Measurements from ENCODE around the gene BAZ2B. TPM values are rescaled to one million over a fixed set of nuclear protein-coding genes. Genes with fewer than 3 reads are reported as not detected.

Gene BAZ2B
- total and polyA plus RNA-seq, 9 of the 15 experiments (the other 6 are each of a cell fraction or from before 2014, with no cell fraction given), result 7.5 to 38.6 (median 19.8) TPM

DNA sequence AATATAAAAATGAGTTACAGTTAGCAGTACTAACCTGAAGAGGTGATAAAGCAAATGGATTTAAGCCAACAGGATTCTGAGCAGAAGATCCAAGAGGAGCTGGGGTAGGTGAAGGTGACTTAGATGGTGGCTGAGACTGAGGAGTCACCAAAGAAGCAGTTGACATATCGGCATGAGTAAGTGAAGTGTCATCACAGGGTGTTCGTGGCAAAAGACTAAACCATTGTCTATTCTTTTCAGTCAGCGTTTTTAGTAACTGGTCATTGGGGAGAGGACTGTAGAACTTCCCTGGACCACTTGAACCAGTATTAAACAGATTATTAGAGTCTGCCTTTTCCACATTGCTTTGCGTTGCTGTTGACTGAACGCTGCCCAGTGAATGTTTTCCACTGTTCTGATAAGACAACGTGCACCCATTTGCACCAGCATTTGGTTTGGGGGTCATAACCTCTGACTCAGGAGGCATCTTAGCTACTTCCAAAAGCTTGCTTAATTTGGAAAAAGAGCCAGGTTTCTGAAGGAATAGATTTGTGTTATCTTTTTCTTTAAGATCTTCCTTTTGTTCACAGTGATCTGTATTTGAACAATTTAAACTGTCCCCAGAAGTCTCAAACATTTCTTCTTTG lies 266.6 kb downstream of the BAZ2B start:
- Histone ChIP-seq H3K4me3 (no peak overlapping the region), H2AFZ (ENCODE audit: low read depth, low read length) (0 out of 2 replicates have a peak overlapping the region, but pooled peaks have one; percentile 16), H3K9me1 (ENCODE audit: control insufficient read depth, insufficient read depth, low read length) (no peaks in the 10 kb centered on the region), H3K9me3 (replicated peaks; ENCODE audit: control insufficient read depth, insufficient read depth, low read depth, low read length) (no peaks in the 10 kb centered on the region), H3K4me2 (ENCODE audit: insufficient read depth, low read length) (peak overlapping the region; percentile 1; the same call in 1 of the 2 replicates), H3K9ac (ENCODE audit: insufficient read depth in 1 of 2, low read depth in 2 of 2, low read length in 2 of 2) (no peak overlapping the region), H3K27me3 (ENCODE audit: control insufficient read depth in 2 of 2, insufficient read depth in 2 of 2, low read length in 2 of 2) (no peaks in the 10 kb centered on the region), H3K27ac (ENCODE audit: extremely low read depth, low read depth, low read length) (no peak overlapping the region), H3K79me2 (ENCODE audit: control insufficient read depth, insufficient read depth, low read length) (no peaks in the 10 kb centered on the region), H4K20me1 (replicated peaks; ENCODE audit: control insufficient read depth, insufficient read depth, low read length) (no peaks in the 10 kb centered on the region), H3K4me1 (replicated peaks in 1 of 2; ENCODE audit: control insufficient read depth in 2 of 2, insufficient read depth in 2 of 2, low read length in 2 of 2) (peaks cover 0 to 7% of the 10 kb centered on the region in 2 experiments; a peak in 2 of 5 replicates), H3K36me3 (ENCODE audit: control insufficient read depth, insufficient read depth, low read length) (peaks cover 3% of the 10 kb centered on the region; the same call in 1 of the 3 replicates)
- in situ Hi-C loops (cut with MboI) (no loop called here), intact Hi-C loops (cut with micrococcal nuclease) (no loop called here)
- DNase-seq (ENCODE audit: extremely low read depth in 1 of 4, low spot score in 3 of 4), result peak in 1 of 4 experiments; percentile 46
- ChIA-PET CTCF (ENCODE audit: low intra/inter-chr PET ratio) (no interaction called here), POLR2A (interaction anchor here (1.2 kb wide), 1 partner anchor 14 kb away, joined by 3 read pairs; no protein-coding TSS in a partner anchor)
- FAIRE-seq, result peak; percentile 63
- WGBS (ENCODE audit: insufficient coverage, low coverage, missing lambda C conversion rate), result 13% methylated on average over 6 of the region's 6 CpGs
- ATAC-seq, result peak; percentile 74
- no TSS peak for BruUV-seq (replicated peaks)
- TF ChIP-seq XRCC4 (IDR thresholded peaks at IDR 0.05; ENCODE audit: extremely low read depth, insufficient read depth, insufficient read length), result no peak
- no peak for TF ChIP-seq CBFA2T2 (conservative IDR thresholded peaks at IDR 0.05)
- TF ChIP-seq, protein P1, sequence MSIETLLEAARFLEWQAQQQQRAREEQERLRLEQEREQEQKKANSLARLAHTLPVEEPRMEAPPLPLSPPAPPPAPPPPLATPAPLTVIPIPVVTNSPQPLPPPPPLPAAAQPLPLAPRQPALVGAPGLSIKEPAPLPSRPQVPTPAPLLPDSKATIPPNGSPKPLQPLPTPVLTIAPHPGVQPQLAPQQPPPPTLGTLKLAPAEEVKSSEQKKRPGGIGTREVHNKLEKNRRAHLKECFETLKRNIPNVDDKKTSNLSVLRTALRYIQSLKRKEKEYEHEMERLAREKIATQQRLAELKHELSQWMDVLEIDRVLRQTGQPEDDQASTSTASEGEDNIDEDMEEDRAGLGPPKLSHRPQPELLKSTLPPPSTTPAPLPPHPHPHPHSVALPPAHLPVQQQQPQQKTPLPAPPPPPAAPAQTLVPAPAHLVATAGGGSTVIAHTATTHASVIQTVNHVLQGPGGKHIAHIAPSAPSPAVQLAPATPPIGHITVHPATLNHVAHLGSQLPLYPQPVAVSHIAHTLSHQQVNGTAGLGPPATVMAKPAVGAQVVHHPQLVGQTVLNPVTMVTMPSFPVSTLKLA (conservative IDR thresholded peaks at IDR 0.05), result no peak
- TF ChIP-seq CCAR2 (IDR thresholded peaks at IDR 0.05; ENCODE audit: low read depth, low read length), result no peak
- TF ChIP-seq, protein P2, sequence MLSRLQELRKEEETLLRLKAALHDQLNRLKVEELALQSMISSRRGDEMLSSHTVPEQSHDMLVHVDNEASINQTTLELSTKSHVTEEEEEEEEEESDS (CRISPR knock-in tag; IDR thresholded peaks at IDR 0.05), result no peak
- 0 out of 4 replicates have a peak, but pooled peaks have one; percentile 8 to 20 for TF ChIP-seq KDM1A (IDR thresholded peaks at IDR 0.05)
- TF ChIP-seq SMARCE1 (IDR thresholded peaks at IDR 0.05), result 0 out of 2 replicates have a peak, but pooled peaks have one; percentile 16
- TF ChIP-seq DPF2 (IDR thresholded peaks at IDR 0.05), result peak; percentile 47; the same call in 1 of the 2 replicates
- TF ChIP-seq SETDB1 (IDR thresholded peaks at IDR 0.05; ENCODE audit: low read length), result no peak
- peak; percentile 91 for TF ChIP-seq FOSL1 (tag; conservative IDR thresholded peaks at IDR 0.05)
- no peak for TF ChIP-seq ZNF12 (CRISPR knock-in tag; IDR thresholded peaks at IDR 0.05)
- no peak for TF ChIP-seq NR2C2 (CRISPR knock-in tag; IDR thresholded peaks at IDR 0.05)
- peak; percentile 59 for TF ChIP-seq NR2C2 (tag; IDR thresholded peaks at IDR 0.05)
- no peak for TF ChIP-seq POLR2A (conservative IDR thresholded peaks at IDR 0.05)
- TF ChIP-seq ZNF124 (CRISPR knock-in tag; IDR thresholded peaks at IDR 0.05), result no peak
- no peak for TF ChIP-seq ZNF707 (CRISPR knock-in tag; conservative IDR thresholded peaks at IDR 0.05)
- TF ChIP-seq TCF7 (IDR thresholded peaks at IDR 0.05; ENCODE audit: borderline replicate concordance), result no peak
- TF ChIP-seq TRIM24 (IDR thresholded peaks at IDR 0.05), result 0 out of 4 replicates have a peak, but pooled peaks of 1 of the 2 experiments have one; percentile 33
- no peak for TF ChIP-seq ZNF79 (CRISPR knock-in tag; IDR thresholded peaks at IDR 0.05; ENCODE audit: low read depth)
- TF ChIP-seq SRSF3 (IDR thresholded peaks at IDR 0.05; ENCODE audit: insufficient read depth, low read length), result no peak
- TF ChIP-seq FOXM1 (IDR thresholded peaks at IDR 0.05; ENCODE audit: low read depth), result no peak
- TF ChIP-seq FOXM1 (CRISPR knock-in tag; IDR thresholded peaks at IDR 0.05; ENCODE audit: low read depth), result no peak
- peak; percentile 41 for TF ChIP-seq MAFG (tag; conservative IDR thresholded peaks at IDR 0.05)
- no peak for TF ChIP-seq EP300 (IDR thresholded peaks at IDR 0.05; ENCODE audit: low read length)
- no peak for TF ChIP-seq GABPA (tag; conservative IDR thresholded peaks at IDR 0.05; ENCODE audit: low read depth)
- no peak for TF ChIP-seq CHD2 (IDR thresholded peaks at IDR 0.05; ENCODE audit: low read depth, low read length)

Data from K562 (cell line).